ENCODE data around the gene SLC29A3.
"Not testable (repeated sequence)": the region's sequence is repeated elsewhere in the genome, so short reads cannot be mapped to it uniquely, and the experiment has no call there.

- TF ChIP-seq POLR2A, CTCF (IDR thresholded peaks at IDR 0.05): not testable (repeated sequence)
Observed at GRCh38 chr10:71358906-71359305, 39.8 kb downstream of the SLC29A3 start.

All from uterus (tissue), 2 donors.